ENCODE data around the gene COL27A1.

DNA sequence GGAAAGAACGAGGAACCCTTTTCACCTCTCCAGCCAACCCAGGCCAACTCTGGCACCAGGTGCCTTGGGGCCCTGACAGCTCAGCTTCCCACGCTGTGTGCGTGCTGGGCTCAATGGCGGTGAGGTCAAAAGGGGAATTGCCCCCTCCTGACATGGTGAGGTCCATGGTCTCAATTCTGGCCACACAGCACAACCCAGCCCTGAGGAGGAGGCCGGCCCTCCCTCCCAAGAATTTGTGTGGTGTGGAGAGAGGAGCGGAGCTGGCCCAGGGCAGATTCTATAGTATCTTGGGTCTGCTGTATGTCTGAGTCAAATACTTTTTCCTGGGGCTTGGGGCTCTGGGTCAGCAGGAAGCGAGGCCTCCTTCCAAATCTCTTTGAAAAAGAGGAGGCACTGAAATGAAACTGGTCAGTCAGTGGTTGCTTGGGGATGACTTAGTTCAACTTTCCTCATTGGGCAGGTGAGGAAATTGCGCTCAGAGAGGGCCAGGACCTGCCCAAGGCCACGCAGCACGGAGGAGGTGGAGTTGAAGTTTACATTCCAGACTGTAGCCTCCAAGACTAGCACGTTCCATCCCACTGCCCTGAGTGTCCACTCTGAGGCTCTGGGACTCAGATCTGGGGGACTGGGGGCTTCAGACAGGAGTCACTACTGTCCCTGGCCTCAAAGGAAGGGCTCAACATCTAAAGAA, 15.6 kb downstream of the COL27A1 start:
- TF ChIP-seq, protein P1, sequence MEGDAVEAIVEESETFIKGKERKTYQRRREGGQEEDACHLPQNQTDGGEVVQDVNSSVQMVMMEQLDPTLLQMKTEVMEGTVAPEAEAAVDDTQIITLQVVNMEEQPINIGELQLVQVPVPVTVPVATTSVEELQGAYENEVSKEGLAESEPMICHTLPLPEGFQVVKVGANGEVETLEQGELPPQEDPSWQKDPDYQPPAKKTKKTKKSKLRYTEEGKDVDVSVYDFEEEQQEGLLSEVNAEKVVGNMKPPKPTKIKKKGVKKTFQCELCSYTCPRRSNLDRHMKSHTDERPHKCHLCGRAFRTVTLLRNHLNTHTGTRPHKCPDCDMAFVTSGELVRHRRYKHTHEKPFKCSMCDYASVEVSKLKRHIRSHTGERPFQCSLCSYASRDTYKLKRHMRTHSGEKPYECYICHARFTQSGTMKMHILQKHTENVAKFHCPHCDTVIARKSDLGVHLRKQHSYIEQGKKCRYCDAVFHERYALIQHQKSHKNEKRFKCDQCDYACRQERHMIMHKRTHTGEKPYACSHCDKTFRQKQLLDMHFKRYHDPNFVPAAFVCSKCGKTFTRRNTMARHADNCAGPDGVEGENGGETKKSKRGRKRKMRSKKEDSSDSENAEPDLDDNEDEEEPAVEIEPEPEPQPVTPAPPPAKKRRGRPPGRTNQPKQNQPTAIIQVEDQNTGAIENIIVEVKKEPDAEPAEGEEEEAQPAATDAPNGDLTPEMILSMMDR (IDR thresholded peaks at IDR 0.05): no peak
- TF ChIP-seq KDM1A (IDR thresholded peaks at IDR 0.05; ENCODE audit: low read depth) (no peak), POLR2A (IDR thresholded peaks at IDR 0.05; ENCODE audit: low read length) (no peak), HDAC2 (IDR thresholded peaks at IDR 0.05) (no peak), POLR2AphosphoS2 (conservative IDR thresholded peaks at IDR 0.05; ENCODE audit: low read length) (no peak), EP300 (IDR thresholded peaks at IDR 0.05) (no peak), REST (IDR thresholded peaks at IDR 0.05) (no peak), PHF8 (IDR thresholded peaks at IDR 0.05; ENCODE audit: borderline replicate concordance, low read depth) (no peak), CHD4 (IDR thresholded peaks at IDR 0.05; ENCODE audit: borderline replicate concordance) (no peak), MAX (IDR thresholded peaks at IDR 0.05) (no peak), MAZ (IDR thresholded peaks at IDR 0.05; ENCODE audit: borderline replicate concordance, low read depth, low read length) (no peak), CHD2 (IDR thresholded peaks at IDR 0.05; ENCODE audit: low read length, partially characterized antibody) (no peak), JUN (IDR thresholded peaks at IDR 0.05) (no peak)

All from A549 (cell line).